DOHH2 (cell line): ENCODE results near the gene LSAMP.

Experiments
- H3F3A ChIP-seq: fragments of 200-600 bp; sonication (generic), shearing (Covaris generic); 2 replicates; pipeline ENCODE4 v1.6.0; 2016; ENCODE audit warnings: antibody characterized with exemption, mild to moderate bottlenecking; ENCODE audit not compliant: control insufficient read depth, insufficient read depth
- H3K27ac ChIP-seq: fragments of 200-600 bp; sonication (generic); 2 replicates; pipeline ENCODE4 v1.5.1; 2014; ENCODE audit warnings: low read depth, mild to moderate bottlenecking, low read length, moderate library complexity
- H3K27me3 ChIP-seq: fragments of 200-600 bp; sonication (generic); 2 replicates; pipeline ENCODE4 v1.6.1; 2014; ENCODE audit warnings: mild to moderate bottlenecking, low read length, mixed read lengths; ENCODE audit not compliant: control insufficient read depth
- H3K36me3 ChIP-seq: fragments of 200-600 bp; sonication (generic); 2 replicates; pipeline ENCODE4 v1.6.1; 2014; ENCODE audit warnings: mild to moderate bottlenecking, low read length, moderate library complexity, mixed read lengths; ENCODE audit not compliant: control insufficient read depth
- H3K4me1 ChIP-seq: fragments of 200-600 bp; sonication (generic); 2 replicates; pipeline ENCODE4 v1.6.1; 2014; ENCODE audit warnings: mild to moderate bottlenecking, low read length, mixed read lengths; ENCODE audit not compliant: control insufficient read depth
- H3K4me2 ChIP-seq: fragments of 200-600 bp; sonication (generic); 2 replicates; pipeline ENCODE4 v1.6.0; 2014; ENCODE audit warnings: mild to moderate bottlenecking, low read length, moderate library complexity
- H3K4me3 ChIP-seq: fragments of 200-600 bp; sonication (generic); 2 replicates; pipeline ENCODE4 v1.5.1; 2014; ENCODE audit warnings: mild to moderate bottlenecking, low read length, mixed read lengths
- H3K79me2 ChIP-seq: fragments of 200-600 bp; sonication (generic); 2 replicates; pipeline ENCODE4 v1.6.1; 2014; ENCODE audit warnings: mild to moderate bottlenecking, low read length, mixed read lengths; ENCODE audit not compliant: control insufficient read depth
- H3K9me2 ChIP-seq: fragments of 200-600 bp; sonication (generic); replicated peaks from 2 replicates; pipeline ENCODE4 v1.6.1; 2014; ENCODE audit warnings: mild to moderate bottlenecking, low read length, mixed read lengths; ENCODE audit not compliant: control insufficient read depth
- H3K9me3 ChIP-seq: fragments of 200-600 bp; sonication (generic); 2 replicates; pipeline ENCODE4 v1.6.1; 2014; ENCODE audit warnings: antibody characterized with exemption, low read length, mixed read lengths; ENCODE audit not compliant: control insufficient read depth, insufficient read depth
- H4K20me1 ChIP-seq: fragments of 200-600 bp; sonication (generic); 2 replicates; pipeline ENCODE4 v1.6.0; 2014; ENCODE audit warnings: low read depth, mild to moderate bottlenecking, antibody characterized with exemption, low read length, moderate library complexity; ENCODE audit not compliant: control insufficient read depth, insufficient read depth
- CTCF ChIP-seq: fragments of 200-600 bp; sonication (generic); IDR thresholded peaks from one replicate; pipeline ENCODE4 v1.5.1; 2014; ENCODE audit warnings: antibody characterized with exemption, mild to moderate bottlenecking, low read depth, low read length; ENCODE audit not compliant: poor library complexity, severe bottlenecking
- EZH2phosphoT487 ChIP-seq: fragments of 200-600 bp; sonication (generic); IDR thresholded peaks from 2 replicates; pipeline ENCODE4 v1.6.1; 2017; ENCODE audit warnings: borderline replicate concordance, mild to moderate bottlenecking, antibody characterized with exemption, low read length, moderate library complexity, mixed read lengths

The LSAMP gene

GRCh38 chr3:116338713-116339112 is 106.6 kb downstream of the LSAMP start:
- H3K27ac ChIP-seq: no peak overlapping the region

GRCh38 chr3:116337229-116337628 is 108.1 kb downstream of the LSAMP start:
- no peak overlapping the region for H3K4me3 ChIP-seq
- no peaks in the 10 kb centered on the region for H3K4me1 ChIP-seq
- no peak overlapping the region for H3K4me2 ChIP-seq
- no peaks in the 10 kb centered on the region for H3K79me2 ChIP-seq
- H3F3A ChIP-seq: no peaks in the 10 kb centered on the region
- no peaks in the 10 kb centered on the region for H3K9me3 ChIP-seq
- no peak overlapping the region for H3K27ac ChIP-seq
- H4K20me1 ChIP-seq: no peaks in the 10 kb centered on the region
- no peaks in the 10 kb centered on the region for H3K27me3 ChIP-seq
- H3K9me2 ChIP-seq: no peaks in the 10 kb centered on the region
- TF ChIP-seq EZH2phosphoT487 (no peak), CTCF (no peak)
- no peaks in the 10 kb centered on the region for H3K36me3 ChIP-seq

More at GRCh38 chr3:116338713-116339112, 106.6 kb downstream of the LSAMP start:
- no peak for TF ChIP-seq EZH2phosphoT487
- TF ChIP-seq CTCF: no peak
- Histone ChIP-seq H3K27me3 (no peaks in the 10 kb centered on the region), H3K9me3 (no peaks in the 10 kb centered on the region), H3K9me2 (no peaks in the 10 kb centered on the region), H3F3A (no peaks in the 10 kb centered on the region), H3K4me3 (no peak overlapping the region), H3K36me3 (no peaks in the 10 kb centered on the region), H3K79me2 (no peaks in the 10 kb centered on the region), H4K20me1 (no peaks in the 10 kb centered on the region), H3K4me2 (no peak overlapping the region), H3K4me1 (no peaks in the 10 kb centered on the region)

- H3K4me1 ChIP-seq: no peaks in the 10 kb centered on the region
- no peaks in the 10 kb centered on the region for H3F3A ChIP-seq
- H3K9me2 ChIP-seq: no peaks in the 10 kb centered on the region
- H3K79me2 ChIP-seq: no peaks in the 10 kb centered on the region
- H3K27me3 ChIP-seq: no peaks in the 10 kb centered on the region
- H3K4me3 ChIP-seq: no peak overlapping the region
- H3K27ac ChIP-seq: no peak overlapping the region
- H3K9me3 ChIP-seq: no peaks in the 10 kb centered on the region
- H3K36me3 ChIP-seq: no peaks in the 10 kb centered on the region
- H4K20me1 ChIP-seq: no peaks in the 10 kb centered on the region
- no peak overlapping the region for H3K4me2 ChIP-seq
- TF ChIP-seq CTCF: no peak
- TF ChIP-seq EZH2phosphoT487: no peak
Measured at GRCh38 chr3:116331380-116331779, 113.9 kb downstream of the LSAMP start.
